B cell (primary cell): Measurements from ENCODE around the gene PICK1. TPM values are rescaled to one million over a fixed set of nuclear protein-coding genes. Genes with fewer than 3 reads are reported as not detected.

Experiments
- ATAC-seq: fragments of 200-7000 bp; cut with Tn5 transposase; one replicate; pipeline ENCODE4 v1.10.0; 2021; ENCODE audit warnings: low read depth, mild to moderate bottlenecking, moderate number of reproducible peaks, moderate library complexity
- CTCF ChIA-PET: fragments of 350-600 bp; sonication (Branson Sonifier 250); formaldehyde crosslinking; loops from one replicate; lab custom pipeline; 2021; ENCODE audit warnings: antibody characterized with exemption, inconsistent platforms; lab: Charles Lee
- POLR2A ChIA-PET: fragments of 350-600 bp; sonication (Branson Sonifier 250); formaldehyde crosslinking; loops from one replicate; lab custom pipeline; 2021; ENCODE audit warnings: antibody characterized with exemption; lab: Charles Lee
- DNase-seq: peaks from one replicate; pipeline ENCODE4 v3.0.0; 2013
- H2AFZ ChIP-seq: 2 replicates; pipeline ENCODE4 v1.6.1; 2012; ENCODE audit warnings: mild to moderate bottlenecking, low read depth, low read length; ENCODE audit not compliant: insufficient read depth, poor library complexity, severe bottlenecking
- H3K27ac ChIP-seq, 2 donors: 1 replicate in 1 of 2; 2 replicates in 1 of 2; pipeline ENCODE4 v1.5.1; 2012 to 2013; ENCODE audit warnings: low read length in 2 of 2, mild to moderate bottlenecking in 2 of 2, moderate library complexity in 1 of 2
- H3K27me3 ChIP-seq, 4 experiments: fragments of 200-600 bp in 1 of 4; sonication (generic) in 1 of 4; replicated peaks in 1 of 4; 1 replicate in 2 of 4; 2 replicates in 2 of 4; pipeline versions ENCODE4 v1.6.1 to v1.7.0; 2013 to 2016; ENCODE audit warnings: low read length in 3 of 4, mild to moderate bottlenecking in 2 of 4, mixed read lengths in 1 of 4, moderate library complexity in 1 of 4; ENCODE audit not compliant: insufficient read depth in 4 of 4, control insufficient read depth in 3 of 4; ENCODE audit errors: control extremely low read depth in 1 of 4
- H3K36me3 ChIP-seq, 2 experiments: replicated peaks in 1 of 2; 1 replicate in 1 of 2; 2 replicates in 1 of 2; pipeline versions ENCODE4 v1.6.1 to v1.7.1; 2013; ENCODE audit warnings: low read length in 1 of 2; ENCODE audit not compliant: insufficient read depth in 2 of 2, control insufficient read depth in 1 of 2; ENCODE audit errors: control extremely low read depth in 1 of 2, extremely low read depth in 1 of 2
- H3K4me1 ChIP-seq, 2 donors: fragments of 200-600 bp in 1 of 2; sonication (generic) in 1 of 2; 1 replicate in 1 of 2; 2 replicates in 1 of 2; pipeline versions ENCODE4 v1.5.1 to v1.6.1; 2013 to 2017; ENCODE audit warnings: low read length in 2 of 2; ENCODE audit not compliant: control insufficient read depth in 2 of 2, insufficient read depth in 2 of 2
- H3K4me2 ChIP-seq: replicated peaks from 2 replicates; pipeline ENCODE3; 2012; ENCODE audit warnings: mild to moderate bottlenecking, low read depth, low read length; ENCODE audit not compliant: poor library complexity, severe bottlenecking
- H3K4me3 ChIP-seq, 5 experiments: fragments of 200-600 bp in 1 of 5; sonication (generic) in 1 of 5; 1 replicate in 3 of 5; 2 replicates in 2 of 5; pipeline versions ENCODE4 v1.5.1 to v1.7.0; 2011 to 2016; ENCODE audit warnings: low read length in 4 of 5, mild to moderate bottlenecking in 4 of 5, low read depth in 2 of 5, control low read depth in 1 of 5, moderate library complexity in 1 of 5; ENCODE audit not compliant: insufficient read depth in 1 of 5; ENCODE audit errors: control extremely low read depth in 1 of 5, extremely low read depth in 1 of 5
- H3K79me2 ChIP-seq: fragments of 200-600 bp; sonication (generic); one replicate; pipeline ENCODE4 v1.6.0; 2016; ENCODE audit warnings: low read length; ENCODE audit not compliant: control insufficient read depth, insufficient read depth
- H3K9ac ChIP-seq: fragments of 200-600 bp; sonication (generic); 2 replicates; pipeline ENCODE4 v1.6.1; 2017; ENCODE audit warnings: mild to moderate bottlenecking, low read length, moderate library complexity
- H3K9me3 ChIP-seq, 3 donors: one replicate each; pipeline versions ENCODE4 v1.6.1 to v1.7.1; 2013; ENCODE audit warnings: low read length in 2 of 3; ENCODE audit not compliant: control insufficient read depth in 2 of 3, insufficient read depth in 1 of 3; ENCODE audit errors: control extremely low read depth in 1 of 3
- H4K20me1 ChIP-seq: 2 replicates; pipeline ENCODE4 v1.6.0; 2012; ENCODE audit warnings: mild to moderate bottlenecking, low read length; ENCODE audit not compliant: insufficient read depth, control insufficient read depth, poor library complexity, severe bottlenecking
- H3K27ac Mint-ChIP-seq: one replicate; pipeline ENCODE4 v1.8.0; 2021; ENCODE audit warnings: mixed read lengths
- H3K27me3 Mint-ChIP-seq: one replicate; pipeline ENCODE4 v1.8.0; 2021; ENCODE audit warnings: mixed read lengths
- H3K4me1 Mint-ChIP-seq: one replicate; pipeline ENCODE4 v1.8.0; 2021; ENCODE audit warnings: mixed read lengths
- H3K4me3 Mint-ChIP-seq: one replicate; pipeline ENCODE4 v1.8.0; 2021; ENCODE audit warnings: mixed read lengths
- H3K9me3 Mint-ChIP-seq: one replicate; pipeline ENCODE4 v1.8.0; 2022; ENCODE audit warnings: mixed read lengths; ENCODE audit not compliant: insufficient read depth
- EZH2 ChIP-seq: IDR thresholded peaks from 2 replicates; pipeline ENCODE4 v1.6.1; 2012; ENCODE audit warnings: borderline replicate concordance, low read depth, mild to moderate bottlenecking, moderate library complexity, low read length; ENCODE audit not compliant: insufficient read depth, poor library complexity, severe bottlenecking
- WGBS: methylation state at CpG from one replicate; pipeline ENCODE4 v1.1.5; 2013; ENCODE audit warnings: missing lambda C conversion rate; ENCODE audit not compliant: insufficient coverage; 5-methylcytosine and 5-hydroxymethylcytosine counted together
- intact Hi-C: fragments of 100-400 bp; cut with micrococcal nuclease; formaldehyde crosslinking; loops from one replicate; pipeline ENCODE4 v1.10.0; 2022
- polyA plus RNA-seq: library from polyadenylated mRNA; depleted of rRNA; stranded (reverse); fragments of >200 nt; gene quantifications from 2 replicates; pipeline ENCODE4 v1.2.3, GENCODE V29; 2012
- total RNA-seq, 2 donors: library from RNA; stranded (reverse); fragments of 120-200 nt in 1 of 2; gene quantifications; 1 replicate in 1 of 2; 2 replicates in 1 of 2; pipeline versions ENCODE4 v1.2.3 to v1.2.4, GENCODE V29; 2013 to 2022
- TF ChIP-seq, protein P1 (sequence below): fragments of 200-600 bp; IDR thresholded peaks from one replicate; pipeline ENCODE4 v1.8.0; 2022; ENCODE audit warnings: antibody characterized with exemption, mild to moderate bottlenecking

Gene PICK1
- total and polyA plus RNA-seq, 2 donors (not counting 1 experiment from before 2014, with no cell fraction given): 34.2 to 37.4 TPM

DNA sequence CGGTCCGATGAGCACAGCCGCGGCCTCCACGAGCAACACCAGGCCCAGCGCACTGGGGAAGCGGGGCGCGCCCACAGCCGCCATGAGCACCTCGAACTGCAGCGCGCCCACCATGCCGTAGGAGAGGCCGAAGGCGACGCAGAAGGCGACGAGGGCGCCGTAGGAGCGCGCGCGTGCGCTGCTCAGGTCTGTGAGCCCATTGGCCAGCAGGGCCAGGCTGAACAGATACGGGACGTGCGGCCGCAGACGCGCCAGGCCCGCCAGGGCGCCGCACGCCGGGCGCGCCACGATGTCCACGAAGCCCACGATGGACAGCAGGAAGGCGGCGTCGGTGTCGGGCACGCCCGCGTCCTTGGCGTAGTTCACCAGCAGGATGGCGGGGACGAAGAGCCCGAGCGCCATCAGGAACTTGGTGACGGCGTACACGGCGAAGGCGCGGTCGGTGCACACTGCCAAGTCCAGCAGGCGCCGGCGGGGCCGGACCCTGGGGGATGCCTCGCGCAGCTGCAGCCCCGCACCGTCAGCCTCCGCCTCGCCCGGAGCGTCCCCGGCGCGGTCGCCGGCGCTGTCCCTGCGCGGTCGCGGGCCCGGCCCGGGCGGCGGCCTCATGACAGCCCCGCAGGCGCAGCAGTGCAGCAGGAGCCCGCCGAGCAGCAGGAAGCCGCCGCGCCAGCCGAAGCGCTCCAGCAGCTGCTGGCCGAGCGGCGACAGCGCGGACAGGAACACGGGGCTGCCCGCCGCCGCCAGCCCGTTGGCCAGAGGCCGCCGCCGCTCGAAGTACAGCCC, 23.8 kb downstream of the PICK1 start:
- Mint-ChIP-seq H3K27ac (no peak overlapping the region), H3K27me3 (peaks cover 16% of the 10 kb centered on the region), H3K4me1 (peaks cover 5% of the 10 kb centered on the region), H3K4me3 (peak overlapping the region; percentile 53), H3K9me3 (no peaks in the 10 kb centered on the region)
- Histone ChIP-seq H2AFZ (peak overlapping the region; percentile 22), H3K4me1 (peaks cover 17 to 18% of the 10 kb centered on the region in 2 donors), H4K20me1 (no peaks in the 10 kb centered on the region), H3K9me3 (no peaks in the 10 kb centered on the region), H3K9ac (peak overlapping the region; percentile 2), H3K27me3 (peaks cover 0 to 37% (median 18%) of the 10 kb centered on the region in 4 experiments), H3K4me2 (peak overlapping the region; percentile 66), H3K4me3 (peak overlapping the region in 2 of 5 experiments; percentile 11 to 30), H3K79me2 (no peaks in the 10 kb centered on the region), H3K36me3 (no peaks in the 10 kb centered on the region), H3K27ac (no peak overlapping the region)
- 10% methylated on average over 110 of the region's 110 CpGs for WGBS
- CTCF ChIA-PET: no interaction called here
- TF ChIP-seq, protein P1, sequence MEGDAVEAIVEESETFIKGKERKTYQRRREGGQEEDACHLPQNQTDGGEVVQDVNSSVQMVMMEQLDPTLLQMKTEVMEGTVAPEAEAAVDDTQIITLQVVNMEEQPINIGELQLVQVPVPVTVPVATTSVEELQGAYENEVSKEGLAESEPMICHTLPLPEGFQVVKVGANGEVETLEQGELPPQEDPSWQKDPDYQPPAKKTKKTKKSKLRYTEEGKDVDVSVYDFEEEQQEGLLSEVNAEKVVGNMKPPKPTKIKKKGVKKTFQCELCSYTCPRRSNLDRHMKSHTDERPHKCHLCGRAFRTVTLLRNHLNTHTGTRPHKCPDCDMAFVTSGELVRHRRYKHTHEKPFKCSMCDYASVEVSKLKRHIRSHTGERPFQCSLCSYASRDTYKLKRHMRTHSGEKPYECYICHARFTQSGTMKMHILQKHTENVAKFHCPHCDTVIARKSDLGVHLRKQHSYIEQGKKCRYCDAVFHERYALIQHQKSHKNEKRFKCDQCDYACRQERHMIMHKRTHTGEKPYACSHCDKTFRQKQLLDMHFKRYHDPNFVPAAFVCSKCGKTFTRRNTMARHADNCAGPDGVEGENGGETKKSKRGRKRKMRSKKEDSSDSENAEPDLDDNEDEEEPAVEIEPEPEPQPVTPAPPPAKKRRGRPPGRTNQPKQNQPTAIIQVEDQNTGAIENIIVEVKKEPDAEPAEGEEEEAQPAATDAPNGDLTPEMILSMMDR: no peak
- no peak for TF ChIP-seq EZH2
- DNase-seq (peak; percentile 36), ATAC-seq (no peak)
- intact Hi-C loops: no loop called here
- POLR2A ChIA-PET: no interaction called here

DNA sequence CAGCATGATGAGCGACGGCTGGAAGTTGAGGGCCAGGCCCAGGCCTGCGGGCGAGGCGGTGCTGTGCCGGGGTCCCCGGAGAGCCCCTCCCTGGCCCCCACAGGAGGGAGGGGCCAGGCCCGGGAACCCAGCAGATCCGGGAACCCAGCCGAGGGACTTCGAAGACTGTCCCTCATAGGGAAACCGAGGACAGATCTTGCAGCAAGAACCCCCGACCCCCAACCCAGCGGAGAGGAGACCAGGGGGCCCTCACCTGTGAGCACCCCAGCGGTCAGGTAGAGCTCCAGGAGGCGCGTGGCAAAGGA, 24.4 kb downstream of the PICK1 start:
- Histone ChIP-seq H3K9me3 (no peaks in the 10 kb centered on the region), H3K4me3 (peak overlapping the region in 2 of 5 experiments; percentile 11 to 30), H3K27me3 (peaks cover 0 to 37% (median 18%) of the 10 kb centered on the region in 4 experiments), H3K36me3 (no peaks in the 10 kb centered on the region), H2AFZ (peak overlapping the region; percentile 22), H3K79me2 (no peaks in the 10 kb centered on the region), H4K20me1 (no peaks in the 10 kb centered on the region), H3K4me1 (peaks cover 17 to 18% of the 10 kb centered on the region in 2 donors), H3K27ac (no peak overlapping the region), H3K9ac (peak overlapping the region; percentile 2), H3K4me2 (peak overlapping the region; percentile 66)
- ChIA-PET CTCF (no interaction called here), POLR2A (no interaction called here)
- H3K27me3 Mint-ChIP-seq: peaks cover 16% of the 10 kb centered on the region
- TF ChIP-seq, protein P1: no peak
- no peak for TF ChIP-seq EZH2
- 12% methylated on average over 17 of the region's 17 CpGs for WGBS
- no peak for DNase-seq
- no peak for ATAC-seq
- H3K9me3 Mint-ChIP-seq: no peaks in the 10 kb centered on the region
- peaks cover 5% of the 10 kb centered on the region for H3K4me1 Mint-ChIP-seq
- intact Hi-C loops: no loop called here
- H3K4me3 Mint-ChIP-seq: peak overlapping the region; percentile 37
- no peak overlapping the region for H3K27ac Mint-ChIP-seq
